HepG2 (cell line): ENCODE measurements around the gene ADCY9. TPM values are rescaled to one million over a fixed set of nuclear protein-coding genes. Genes with fewer than 3 reads are reported as not detected.

ENCODE experiments used
- ATAC-seq: fragments of 200-7000 bp; cut with Tn5 transposase; 3 replicates; pipeline ENCODE4 v1.9.1; 2020; ENCODE audit warnings: mild to moderate bottlenecking, moderate library complexity
- BruUV-seq: library from RNA; stranded (reverse); fragments of 400-500 nt; replicated peaks from 2 replicates; lab custom pipeline; 2021; lab: Mats Ljungman, UMichigan
- CTCF ChIA-PET: fragments of 300-600 bp; formaldehyde crosslinking; extraction: SDS; loops from one replicate; lab custom pipeline; 2021; ENCODE audit warnings: low total read pairs, inconsistent platforms, low intra/inter-chr PET ratio; lab: Yijun Ruan, JAX
- POLR2A ChIA-PET: fragments of 350-600 bp; sonication (Branson Sonifier 250); formaldehyde crosslinking; loops from one replicate; lab custom pipeline; 2020; ENCODE audit warnings: antibody characterized with exemption, inconsistent platforms; lab: Yijun Ruan, JAX
- DNase-seq: peaks from one replicate; pipeline ENCODE4 v3.0.0-alpha.2; 2015; ENCODE audit warnings: low spot score
- FAIRE-seq: peaks from 3 replicates; lab custom pipeline; 2011; peaks lifted over from hg19 to GRCh38; lab: Jason Lieb, UNC
- H2AFZ ChIP-seq: one replicate; pipeline ENCODE4 v1.6.1; 2011; ENCODE audit warnings: low read length, inconsistent platforms
- H3K27ac ChIP-seq: fragments of 300-600 bp; 3 replicates; pipeline ENCODE4 v1.8.0; 2011; ENCODE audit warnings: mixed run types, mild to moderate bottlenecking, mixed read lengths, low read length, inconsistent platforms; ENCODE audit not compliant: insufficient read depth; ENCODE audit errors: extremely low read length
- H3K27me3 ChIP-seq, 2 experiments: fragments of 200-600 bp in 1 of 2; 2 replicates in 1 of 2; 3 replicates in 1 of 2; pipeline versions ENCODE4 v1.6.0 to v1.8.0; 2011; ENCODE audit warnings: low read length in 2 of 2, mild to moderate bottlenecking in 2 of 2, moderate library complexity in 2 of 2, inconsistent platforms in 1 of 2; ENCODE audit not compliant: insufficient read depth in 2 of 2, control insufficient read depth in 1 of 2
- H3K36me3 ChIP-seq, 2 experiments: fragments of 200-600 bp in 1 of 2; replicated peaks in 1 of 2; 2 replicates in 1 of 2; 3 replicates in 1 of 2; pipeline versions ENCODE4 v1.5.1 to v1.8.0; 2011; ENCODE audit warnings: low read length in 2 of 2, inconsistent platforms in 1 of 2; ENCODE audit not compliant: insufficient read depth in 2 of 2, control insufficient read depth in 1 of 2
- H3K4me1 ChIP-seq: 2 replicates; pipeline ENCODE4 v1.5.1; 2012; ENCODE audit warnings: low read length, inconsistent platforms; ENCODE audit not compliant: insufficient read depth
- H3K4me2 ChIP-seq: 2 replicates; pipeline ENCODE4 v1.6.0; 2011; ENCODE audit warnings: low read depth, low read length, inconsistent platforms
- H3K4me3 ChIP-seq, 3 experiments: fragments of 200-600 bp in 1 of 3; sonication (generic), shearing (Covaris generic) in 1 of 3; replicated peaks in 1 of 3; 2 replicates each; pipeline ENCODE4 v1.5.1; 2011 to 2016; ENCODE audit warnings: low read length in 3 of 3, inconsistent platforms in 2 of 3, low read depth in 2 of 3, mild to moderate bottlenecking in 2 of 3, control low read depth in 1 of 3, mixed read lengths in 1 of 3; ENCODE audit not compliant: insufficient read depth in 1 of 3
- H3K79me2 ChIP-seq: one replicate; pipeline ENCODE4 v1.6.1; 2011; ENCODE audit warnings: low read length, inconsistent platforms; ENCODE audit not compliant: insufficient read depth
- H3K9ac ChIP-seq: 2 replicates; pipeline ENCODE4 v1.6.0; 2011; ENCODE audit warnings: mild to moderate bottlenecking, low read depth, low read length, inconsistent platforms; ENCODE audit not compliant: insufficient read depth
- H3K9me3 ChIP-seq: 2 replicates; pipeline ENCODE4 v1.5.1; 2012; ENCODE audit warnings: mild to moderate bottlenecking, low read length
- H4K20me1 ChIP-seq: 2 replicates; pipeline ENCODE4 v1.6.0; 2011; ENCODE audit warnings: inconsistent platforms, mild to moderate bottlenecking, low read length, moderate library complexity; ENCODE audit not compliant: insufficient read depth
- TCF12 ChIP-seq, 2 experiments: fragments of 450-650 bp in 1 of 2; sonication (generic) in 1 of 2; formaldehyde crosslinking in 1 of 2; IDR thresholded peaks; 2 replicates each; pipeline versions ENCODE4 v1.6.1 to v1.8.0; 2017 to 2022; ENCODE audit warnings: antibody characterized with exemption in 1 of 2, mild to moderate bottlenecking in 1 of 2, missing genetic modification reagents in 1 of 2, moderate library complexity in 1 of 2
- ZNF562 ChIP-seq: sonication (generic); formaldehyde crosslinking; IDR thresholded peaks from 2 replicates; pipeline ENCODE4 v1.8.0; 2022; ENCODE audit warnings: missing genetic modification reagents, borderline replicate concordance
- ZNF629 ChIP-seq: sonication (generic); formaldehyde crosslinking; conservative IDR thresholded peaks from 2 replicates; pipeline ENCODE4 v1.5.0; 2020; ENCODE audit warnings: missing genetic modification reagents
- WGBS: methylation state at CpG from one replicate; pipeline ENCODE4 v1.1.6; 2017; ENCODE audit warnings: low lambda C conversion rate; 5-methylcytosine and 5-hydroxymethylcytosine counted together
- in situ Hi-C: cut with HindIII; loops from 2 replicates; pipeline ENCODE4 v1.10.0; 2017; ENCODE audit warnings: low pct_unique_long_range_greater_than_20kb; ENCODE audit not compliant: extremely low pct_ligation_motif_present
- intact Hi-C: fragments of 100-400 bp; cut with micrococcal nuclease; formaldehyde crosslinking; loops from one replicate; pipeline ENCODE4 v1.10.0; 2022; ENCODE audit not compliant: unreplicated experiment
- polyA plus RNA-seq, 8 experiments: library from polyadenylated mRNA; depleted of rRNA in 3 of 8; stranded (reverse) in 7 of 8; unstranded in 1 of 8; fragments of >200 nt; fragmentation: Illumina TruSeq in 4 of 8; extraction: Trizol in 4 of 8; gene quantifications; 2 replicates each; pipeline versions ENCODE4 v1.2.1 to v1.2.3, GENCODE V29; 2011 to 2016; ENCODE audit warnings: low read depth in 4 of 8, missing spikeins in 1 of 8, mixed read lengths in 1 of 8; ENCODE audit not compliant: insufficient read depth in 1 of 8
- total RNA-seq, 5 experiments: library from RNA; depleted of rRNA; stranded (reverse); fragments of >200 nt; fragmentation: Illumina TruSeq; extraction: Trizol; gene quantifications; 2 replicates each; pipeline ENCODE4 v1.2.3, GENCODE V29; 2016; ENCODE audit warnings: low read depth in 1 of 5
- TF ChIP-seq, protein P1 (sequence below): sonication (generic); formaldehyde crosslinking; IDR thresholded peaks from 2 replicates; pipeline ENCODE4 v1.4.0; 2020; ENCODE audit warnings: missing genetic modification reagents, mild to moderate bottlenecking, borderline replicate concordance

Gene ADCY9
- total and polyA plus RNA-seq, 2 of the 13 experiments (the other 11 are each of a cell fraction or from before 2014, with no cell fraction given), result 11.2 to 13.9 TPM

DNA sequence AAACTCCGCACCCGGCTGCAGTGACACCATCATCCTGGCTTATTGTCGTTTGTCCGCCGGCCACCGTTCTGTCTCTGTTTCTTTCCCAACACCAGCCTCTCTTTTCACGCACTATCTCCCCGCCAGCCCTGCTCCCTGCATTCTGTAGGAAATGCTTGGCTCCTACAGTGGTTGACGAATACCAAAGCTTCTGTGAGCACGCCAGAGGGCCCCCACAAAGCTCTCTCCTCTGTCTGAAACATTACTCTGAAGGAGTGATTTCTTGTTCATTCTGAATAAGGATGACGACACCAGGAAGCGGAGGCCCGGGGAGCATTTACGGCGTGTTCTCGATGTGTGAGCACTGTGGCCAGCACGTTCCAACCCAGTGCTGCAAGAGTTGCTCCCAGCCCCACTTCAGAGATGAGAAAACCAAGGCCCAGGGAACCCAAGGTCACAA, 58.8 kb downstream of the ADCY9 start:
- H3K27me3 ChIP-seq, result no peaks in the 10 kb centered on the region; a peak in 1 of 5 replicates
- intact Hi-C loops (no loop called here), in situ Hi-C loops (no loop called here)
- peaks cover 17% of the 10 kb centered on the region; the same call in 1 of the 2 replicates for H3K9me3 ChIP-seq
- no peak overlapping the region for H3K9ac ChIP-seq
- ChIA-PET POLR2A (no interaction called here), CTCF (no interaction called here)
- H3K4me1 ChIP-seq, result peaks cover 15% of the 10 kb centered on the region
- TF ChIP-seq TCF12 (IDR thresholded peaks at IDR 0.05) (no peak), TCF12 (CRISPR knock-in tag; IDR thresholded peaks at IDR 0.05) (no peak), ZNF562 (CRISPR knock-in tag) (no peak), ZNF629 (peak; percentile 54)
- TF ChIP-seq, protein P1, sequence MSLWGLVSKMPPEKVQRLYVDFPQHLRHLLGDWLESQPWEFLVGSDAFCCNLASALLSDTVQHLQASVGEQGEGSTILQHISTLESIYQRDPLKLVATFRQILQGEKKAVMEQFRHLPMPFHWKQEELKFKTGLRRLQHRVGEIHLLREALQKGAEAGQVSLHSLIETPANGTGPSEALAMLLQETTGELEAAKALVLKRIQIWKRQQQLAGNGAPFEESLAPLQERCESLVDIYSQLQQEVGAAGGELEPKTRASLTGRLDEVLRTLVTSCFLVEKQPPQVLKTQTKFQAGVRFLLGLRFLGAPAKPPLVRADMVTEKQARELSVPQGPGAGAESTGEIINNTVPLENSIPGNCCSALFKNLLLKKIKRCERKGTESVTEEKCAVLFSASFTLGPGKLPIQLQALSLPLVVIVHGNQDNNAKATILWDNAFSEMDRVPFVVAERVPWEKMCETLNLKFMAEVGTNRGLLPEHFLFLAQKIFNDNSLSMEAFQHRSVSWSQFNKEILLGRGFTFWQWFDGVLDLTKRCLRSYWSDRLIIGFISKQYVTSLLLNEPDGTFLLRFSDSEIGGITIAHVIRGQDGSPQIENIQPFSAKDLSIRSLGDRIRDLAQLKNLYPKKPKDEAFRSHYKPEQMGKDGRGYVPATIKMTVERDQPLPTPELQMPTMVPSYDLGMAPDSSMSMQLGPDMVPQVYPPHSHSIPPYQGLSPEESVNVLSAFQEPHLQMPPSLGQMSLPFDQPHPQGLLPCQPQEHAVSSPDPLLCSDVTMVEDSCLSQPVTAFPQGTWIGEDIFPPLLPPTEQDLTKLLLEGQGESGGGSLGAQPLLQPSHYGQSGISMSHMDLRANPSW (CRISPR knock-in tag), result no peak
- DNase-seq (no peak), FAIRE-seq (no peak), ATAC-seq (no peak)
- H4K20me1 ChIP-seq, result no peaks in the 10 kb centered on the region; the same call in 1 of the 2 replicates
- no peak overlapping the region for H2AFZ ChIP-seq
- 98% methylated on average over 17 of the region's 17 CpGs for WGBS
- BruUV-seq, result no TSS peak
- H3K27ac ChIP-seq, result no peak overlapping the region
- peaks cover 0 to 2% of the 10 kb centered on the region in 2 experiments; a peak in 1 of 5 replicates for H3K36me3 ChIP-seq
- H3K79me2 ChIP-seq, result peaks cover 18% of the 10 kb centered on the region
- H3K4me3 ChIP-seq, result no peak overlapping the region
- H3K4me2 ChIP-seq, result no peak overlapping the region
